ENCODE data around the gene ALPP. TPM values are rescaled to one million over a fixed set of nuclear protein-coding genes. Genes with fewer than 3 reads are reported as not detected.

ALPP gene
- total RNA-seq, 1 donor from 2014 or later, result not detected

DNA sequence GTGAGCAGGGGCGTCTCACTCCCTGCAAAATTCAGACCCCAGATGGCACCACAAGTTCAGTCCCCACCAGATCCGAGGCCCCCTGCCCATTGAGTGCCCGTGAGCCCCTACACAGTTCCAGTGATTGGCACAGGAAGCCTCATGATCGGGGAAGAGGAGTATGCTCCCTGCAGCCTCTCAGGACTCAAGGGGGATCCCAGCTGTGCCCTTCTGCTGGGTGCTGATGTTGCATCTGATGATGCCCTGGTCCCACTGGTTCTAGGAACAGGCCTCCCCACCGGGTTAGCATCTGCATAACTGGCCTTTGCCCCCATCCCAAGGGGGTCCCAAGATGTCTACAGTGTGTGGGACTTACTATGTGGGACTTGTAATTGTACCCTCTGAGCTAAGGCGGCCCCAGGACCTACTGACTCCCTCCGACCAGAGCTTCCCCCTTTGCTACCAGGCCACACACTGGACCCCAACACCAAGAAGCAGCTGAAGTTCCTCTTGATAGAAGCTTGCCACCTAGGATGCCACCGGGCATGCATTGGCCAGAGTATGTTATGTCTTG, 36.7 kb downstream of the ALPP start:
- Mint-ChIP-seq H3K27ac (no peak overlapping the region), H3K4me1 (ENCODE audit: low read depth) (peaks cover 16% of the 10 kb centered on the region), H3K4me3 (ENCODE audit: low read depth) (no peak overlapping the region), H3K9me3 (no peaks in the 10 kb centered on the region), H3K27me3 (ENCODE audit: low read depth) (peaks cover 50% of the 10 kb centered on the region), H3K36me3 (ENCODE audit: low read depth) (no peaks in the 10 kb centered on the region)
- intact Hi-C loops (cut with micrococcal nuclease), result loop anchor here (10.0 kb wide), 1 partner anchor 70 kb away; the partner anchor contains the start of gene ECEL1
- DNase-seq (ENCODE audit: low spot score), result no peak

DNA sequence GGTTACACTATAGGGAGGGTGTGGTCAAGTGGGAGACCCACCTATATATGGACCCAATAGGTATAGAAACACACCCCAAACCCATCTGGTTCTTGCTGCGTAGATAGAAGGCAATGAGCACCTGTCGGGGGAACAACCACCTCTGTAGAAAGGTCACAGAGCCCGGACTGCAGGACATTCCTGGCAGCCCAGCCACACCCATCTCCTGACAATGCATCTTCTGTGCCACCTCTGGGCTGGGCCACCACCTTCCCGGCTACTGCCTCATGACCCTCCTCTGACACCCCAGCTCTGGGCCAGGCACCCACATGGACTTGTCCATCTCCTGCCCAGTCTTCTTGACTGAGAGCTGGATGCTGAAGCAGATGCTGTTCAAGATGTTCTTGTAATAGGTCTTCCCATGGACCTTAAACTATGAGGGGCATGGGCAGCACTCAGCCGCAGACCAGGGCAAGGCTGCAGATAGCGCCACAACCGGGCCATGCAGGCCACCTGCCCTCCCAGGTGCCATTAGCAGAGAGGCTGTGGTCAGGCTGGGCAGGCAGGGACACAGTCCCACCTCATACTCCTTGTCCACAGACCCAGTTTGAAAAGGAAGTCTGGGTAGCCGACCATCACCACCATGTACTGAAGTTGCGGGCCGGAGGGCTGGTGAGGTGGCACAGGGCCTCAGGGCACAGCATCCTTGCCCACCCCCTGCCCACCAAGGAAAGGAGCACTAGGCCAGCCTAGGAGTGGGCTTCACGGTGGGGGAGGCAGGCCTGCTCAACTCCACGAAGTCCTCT, 37.4 kb downstream of the ALPP start:
- H3K27ac Mint-ChIP-seq, result no peak overlapping the region
- H3K4me3 Mint-ChIP-seq (ENCODE audit: low read depth), result no peak overlapping the region
- intact Hi-C loops (cut with micrococcal nuclease), result loop anchor here (10.0 kb wide), 1 partner anchor 69 kb away; the partner anchor contains the start of gene ECEL1
- H3K4me1 Mint-ChIP-seq (ENCODE audit: low read depth), result peaks cover 18% of the 10 kb centered on the region
- no peak for DNase-seq (ENCODE audit: low spot score)
- no peaks in the 10 kb centered on the region for H3K36me3 Mint-ChIP-seq (ENCODE audit: low read depth)
- peaks cover 54% of the 10 kb centered on the region for H3K27me3 Mint-ChIP-seq (ENCODE audit: low read depth)
- no peaks in the 10 kb centered on the region for H3K9me3 Mint-ChIP-seq

DNA sequence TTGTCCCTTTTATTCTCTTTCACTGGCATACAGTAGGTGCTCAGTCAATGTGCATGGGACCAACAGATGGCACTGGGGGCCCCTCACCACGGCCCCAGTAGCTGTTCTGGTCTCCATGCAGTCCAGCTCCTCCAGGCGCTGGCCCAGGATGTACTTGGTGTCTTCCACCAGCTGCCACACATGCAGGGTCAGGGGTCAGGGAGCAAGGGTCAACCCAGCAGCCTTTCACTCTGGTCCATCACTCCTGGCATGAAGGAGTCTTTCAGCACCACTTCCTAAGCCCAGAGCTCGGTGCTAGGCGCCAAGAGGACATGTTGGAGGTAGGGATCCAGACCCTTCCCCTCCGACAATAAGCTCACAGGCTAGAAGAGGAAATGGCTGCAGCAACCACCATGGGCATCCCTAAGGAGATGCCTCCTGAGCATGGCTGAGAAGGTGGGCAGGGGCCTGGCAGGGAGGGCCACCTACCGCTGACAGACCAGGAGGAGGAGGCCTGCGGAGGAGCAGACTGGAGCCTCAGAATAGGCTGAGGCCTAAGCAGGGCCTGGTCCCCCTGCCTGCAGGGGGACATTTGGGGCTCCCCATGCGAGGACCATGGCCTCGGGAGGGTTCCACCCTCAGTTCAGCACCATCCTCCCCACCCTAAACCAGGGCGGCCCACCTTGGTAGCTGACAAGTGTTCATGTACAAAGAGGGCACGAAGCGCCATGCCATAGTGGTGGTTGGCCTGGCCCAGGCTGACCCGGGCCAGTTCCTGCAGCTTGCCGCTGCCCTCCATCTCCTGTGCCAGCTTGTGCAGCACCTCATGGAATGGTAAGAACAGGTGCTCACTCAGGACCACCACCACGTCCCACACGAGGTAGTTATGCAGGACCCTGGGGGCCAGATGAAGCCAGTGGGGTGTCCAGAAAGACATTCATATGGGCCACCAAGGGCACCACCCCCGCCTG, 38.2 kb downstream of the ALPP start:
- intact Hi-C loops (cut with micrococcal nuclease), result loop anchor here (10.0 kb wide), 1 partner anchor 68 kb away; the partner anchor contains the start of gene ECEL1
- H3K36me3 Mint-ChIP-seq (ENCODE audit: low read depth), result peaks cover 3% of the 10 kb centered on the region
- H3K27me3 Mint-ChIP-seq (ENCODE audit: low read depth), result peaks cover 55% of the 10 kb centered on the region

DNA sequence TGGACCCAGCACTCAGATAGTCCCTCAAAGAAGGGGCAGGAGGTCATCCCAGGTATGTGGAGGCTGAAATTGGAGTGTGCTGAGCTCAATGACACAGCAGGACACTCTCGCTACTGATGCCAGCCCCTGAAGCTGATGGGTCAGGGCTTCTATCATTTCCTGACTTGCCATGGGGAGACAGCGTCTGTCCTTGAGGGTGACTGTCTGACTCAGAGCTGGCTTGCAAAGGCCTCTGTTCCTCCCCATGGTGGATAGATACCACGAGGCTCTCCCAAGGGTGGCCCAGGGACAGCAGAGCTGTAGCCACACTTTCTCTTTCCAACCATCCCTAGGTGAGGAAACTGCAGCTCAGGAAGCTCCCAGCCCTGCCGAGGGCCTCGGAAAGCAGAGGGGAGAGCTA, 38.9 kb downstream of the ALPP start:
- Mint-ChIP-seq H3K4me1 (ENCODE audit: low read depth) (peaks cover 16% of the 10 kb centered on the region), H3K27ac (no peak overlapping the region), H3K4me3 (ENCODE audit: low read depth) (no peak overlapping the region), H3K9me3 (peaks cover 5% of the 10 kb centered on the region), H3K27me3 (ENCODE audit: low read depth) (peaks cover 57% of the 10 kb centered on the region), H3K36me3 (ENCODE audit: low read depth) (peaks cover 5% of the 10 kb centered on the region)
- no peak for DNase-seq (ENCODE audit: low spot score)
- intact Hi-C loops (cut with micrococcal nuclease), result loop anchor here (10.0 kb wide), 1 partner anchor 67 kb away; the partner anchor contains the start of gene ECEL1

More for the DNA sequence above, 38.2 kb downstream of the ALPP start:
- H3K4me1 Mint-ChIP-seq (ENCODE audit: low read depth), result peaks cover 18% of the 10 kb centered on the region
- DNase-seq (ENCODE audit: low spot score), result no peak
- no peak overlapping the region for H3K27ac Mint-ChIP-seq
- peaks cover under 1% of the 10 kb centered on the region for H3K9me3 Mint-ChIP-seq
- no peak overlapping the region for H3K4me3 Mint-ChIP-seq (ENCODE audit: low read depth)

DNA sequence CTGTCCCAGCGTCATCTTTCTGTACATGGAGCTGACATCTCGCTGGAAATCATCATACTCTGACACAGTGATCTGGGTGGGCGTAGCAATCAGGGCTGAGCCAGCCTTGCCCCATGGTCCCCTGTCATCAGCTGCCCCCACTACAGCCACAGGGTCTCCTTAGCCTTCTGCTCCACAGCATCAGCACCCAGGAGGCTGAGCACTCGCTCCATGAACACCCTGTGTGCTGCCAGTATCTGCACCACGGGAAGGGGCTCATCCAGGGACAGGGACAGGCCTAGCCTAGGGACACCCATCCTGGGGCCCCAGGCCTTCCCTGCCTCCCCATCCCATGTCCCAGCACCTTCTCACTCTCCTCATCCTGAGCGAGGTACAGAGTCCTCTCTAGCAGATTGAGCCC, 39.5 kb downstream of the ALPP start:
- H3K27me3 Mint-ChIP-seq (ENCODE audit: low read depth), result peaks cover 58% of the 10 kb centered on the region

GRCh38 chr2:232418466-232419244, 40.1 kb downstream of the ALPP start:
- H3K36me3 Mint-ChIP-seq (ENCODE audit: low read depth), result peaks cover 5% of the 10 kb centered on the region
- intact Hi-C loops (cut with micrococcal nuclease), result loop anchor here (10.0 kb wide), 1 partner anchor 66 kb away; the partner anchor contains the start of gene ECEL1
- no peak for DNase-seq (ENCODE audit: low spot score)
- peaks cover 6% of the 10 kb centered on the region for H3K4me1 Mint-ChIP-seq (ENCODE audit: low read depth)
- peaks cover 54% of the 10 kb centered on the region for H3K27me3 Mint-ChIP-seq (ENCODE audit: low read depth)
- no peak overlapping the region for H3K27ac Mint-ChIP-seq
- peak overlapping the region; percentile 51 for H3K4me3 Mint-ChIP-seq (ENCODE audit: low read depth)
- H3K9me3 Mint-ChIP-seq, result peaks cover 9% of the 10 kb centered on the region

More for the DNA sequence above, 39.5 kb downstream of the ALPP start:
- peak overlapping the region; percentile 51 for H3K4me3 Mint-ChIP-seq (ENCODE audit: low read depth)
- H3K4me1 Mint-ChIP-seq (ENCODE audit: low read depth), result peaks cover 12% of the 10 kb centered on the region
- H3K27ac Mint-ChIP-seq, result no peak overlapping the region
- no peak for DNase-seq (ENCODE audit: low spot score)
- H3K9me3 Mint-ChIP-seq, result peaks cover 9% of the 10 kb centered on the region
- peaks cover 5% of the 10 kb centered on the region for H3K36me3 Mint-ChIP-seq (ENCODE audit: low read depth)
- intact Hi-C loops (cut with micrococcal nuclease), result loop anchor here (10.0 kb wide), 1 partner anchor 67 kb away; the partner anchor contains the start of gene ECEL1

DNA sequence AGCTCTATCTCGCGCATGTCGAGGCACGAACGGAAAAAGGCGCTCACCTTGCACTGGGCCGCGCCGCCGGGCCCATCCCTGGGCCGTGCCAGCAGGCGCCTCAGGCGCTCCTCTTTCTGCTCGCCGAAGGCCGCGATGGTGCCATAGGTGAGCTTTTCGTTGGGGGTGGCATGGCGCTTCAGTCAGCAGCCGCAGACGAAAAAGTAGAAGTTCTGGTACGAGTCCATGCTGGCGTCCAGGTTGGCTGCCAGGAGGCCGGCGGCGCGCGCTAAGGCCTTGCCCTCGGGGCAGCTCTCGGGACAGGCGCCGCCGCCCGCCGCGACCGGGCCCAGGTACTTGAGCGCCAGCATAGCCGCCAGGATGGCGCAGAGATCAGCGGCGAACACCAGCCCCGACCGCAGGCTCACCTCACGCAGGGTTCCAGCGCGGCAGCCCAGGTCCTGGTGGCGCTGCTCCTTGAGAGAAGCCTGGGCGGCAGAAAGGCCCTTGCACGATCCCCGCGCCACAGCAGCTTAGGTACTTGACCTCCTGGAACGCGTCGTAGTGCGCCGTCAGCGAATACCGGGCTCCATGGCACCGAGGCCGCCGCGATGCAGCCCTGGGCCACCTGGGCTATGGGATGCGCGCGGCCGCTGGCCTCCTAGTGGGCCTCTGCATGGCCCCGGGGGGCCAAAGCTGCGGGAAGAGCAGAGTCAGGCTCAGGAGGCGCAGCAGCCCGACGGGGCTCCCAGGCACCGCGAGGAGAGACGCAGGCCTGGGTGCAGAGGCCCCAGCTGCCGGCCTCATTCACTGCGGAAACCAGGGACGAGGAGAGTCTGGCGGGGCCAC, 40.9 kb downstream of the ALPP start:
- Mint-ChIP-seq H3K9me3 (peaks cover 9% of the 10 kb centered on the region), H3K4me1 (ENCODE audit: low read depth) (peaks cover 6% of the 10 kb centered on the region), H3K27ac (no peak overlapping the region), H3K4me3 (ENCODE audit: low read depth) (no peak overlapping the region), H3K36me3 (ENCODE audit: low read depth) (peaks cover 5% of the 10 kb centered on the region), H3K27me3 (ENCODE audit: low read depth) (peaks cover 49% of the 10 kb centered on the region)
- intact Hi-C loops (cut with micrococcal nuclease), result loop anchor here (10.0 kb wide), 1 partner anchor 65 kb away; the partner anchor contains the start of gene ECEL1
- DNase-seq (ENCODE audit: low spot score), result no peak

DNA sequence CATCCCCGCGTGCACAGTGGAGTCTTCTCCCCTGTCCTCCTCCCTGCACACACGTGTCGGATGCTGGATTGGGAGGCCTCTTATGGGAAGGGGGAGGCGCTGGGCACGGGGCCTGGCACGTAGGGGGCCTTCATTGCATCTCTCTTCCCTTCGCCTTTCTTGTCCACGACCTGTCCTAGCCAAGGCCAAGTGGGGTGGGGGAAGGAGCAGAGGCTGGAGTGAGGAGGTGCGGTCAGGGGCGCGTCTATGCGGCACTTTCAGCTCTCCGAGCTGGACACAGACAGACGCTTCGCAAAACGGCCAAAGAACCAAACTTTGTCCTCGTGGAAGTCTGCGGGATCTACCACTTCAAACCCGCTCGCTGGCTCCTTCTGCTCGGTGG, 41.5 kb downstream of the ALPP start:
- H3K27me3 Mint-ChIP-seq (ENCODE audit: low read depth), result peaks cover 51% of the 10 kb centered on the region
- H3K4me3 Mint-ChIP-seq (ENCODE audit: low read depth), result no peak overlapping the region
- intact Hi-C loops (cut with micrococcal nuclease), result no loop called here
- H3K36me3 Mint-ChIP-seq (ENCODE audit: low read depth), result peaks cover 5% of the 10 kb centered on the region
- peaks cover 6% of the 10 kb centered on the region for H3K4me1 Mint-ChIP-seq (ENCODE audit: low read depth)
- no peak overlapping the region for H3K27ac Mint-ChIP-seq
- no peak for DNase-seq (ENCODE audit: low spot score)
- H3K9me3 Mint-ChIP-seq, result peaks cover 9% of the 10 kb centered on the region

GRCh38 chr2:232420463-232421188, 42.1 kb downstream of the ALPP start:
- Mint-ChIP-seq H3K27ac (no peak overlapping the region), H3K27me3 (ENCODE audit: low read depth) (peaks cover 53% of the 10 kb centered on the region), H3K9me3 (peaks cover 9% of the 10 kb centered on the region), H3K4me1 (ENCODE audit: low read depth) (peaks cover 6% of the 10 kb centered on the region), H3K4me3 (ENCODE audit: low read depth) (no peak overlapping the region), H3K36me3 (ENCODE audit: low read depth) (peaks cover 5% of the 10 kb centered on the region)
- DNase-seq (ENCODE audit: low spot score), result peak; percentile 23
- intact Hi-C loops (cut with micrococcal nuclease), result no loop called here

GRCh38 chr2:232421189-232421785, 42.7 kb downstream of the ALPP start:
- peaks cover 9% of the 10 kb centered on the region for H3K9me3 Mint-ChIP-seq
- peaks cover 5% of the 10 kb centered on the region for H3K36me3 Mint-ChIP-seq (ENCODE audit: low read depth)
- H3K4me3 Mint-ChIP-seq (ENCODE audit: low read depth), result no peak overlapping the region
- H3K27me3 Mint-ChIP-seq (ENCODE audit: low read depth), result peaks cover 54% of the 10 kb centered on the region
- H3K4me1 Mint-ChIP-seq (ENCODE audit: low read depth), result peaks cover 6% of the 10 kb centered on the region
- H3K27ac Mint-ChIP-seq, result no peak overlapping the region
- no peak for DNase-seq (ENCODE audit: low spot score)
- intact Hi-C loops (cut with micrococcal nuclease), result no loop called here
